ENCODE data around the gene USP47. TPM values are rescaled to one million over a fixed set of nuclear protein-coding genes. Genes with fewer than 3 reads are reported as not detected.
A peak's percentile ranks its signal among the peaks of the same experiment; 100 is the strongest.

Gene USP47
- total RNA-seq, 5 donors from 2014 or later (not counting 1 experiment from before 2014, with no cell fraction given): 49.3 to 77.6 (median 58.6) TPM

DNA sequence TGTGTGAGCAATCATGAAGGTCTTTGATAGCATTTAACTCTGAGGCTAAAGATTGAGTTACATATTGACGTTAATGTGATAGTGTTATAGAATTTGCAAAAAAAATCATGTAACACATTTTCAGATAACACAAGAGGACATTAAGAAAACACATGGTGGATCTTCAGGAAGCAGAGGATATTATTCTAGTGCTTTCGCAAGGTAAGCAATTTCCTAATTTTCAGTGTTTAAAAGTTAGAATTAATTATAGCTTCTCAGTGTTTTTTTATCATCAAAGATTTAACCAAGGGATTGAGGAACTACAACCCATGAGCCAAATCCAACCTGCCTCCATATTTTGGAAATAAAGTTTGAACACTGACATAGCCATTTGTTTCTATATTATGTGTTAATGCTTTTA lies 88.1 kb downstream of the USP47 start:
- Mint-ChIP-seq H3K4me1 (peaks cover 5 to 19% (median 12%) of the 10 kb centered on the region in 3 donors), H3K9me3 (no peaks in the 10 kb centered on the region), H3K27me3 (no peaks in the 10 kb centered on the region), H3K36me3 (peaks cover 54% of the 10 kb centered on the region), H3K27ac (no peak overlapping the region), H3K4me3 (no peak overlapping the region)
- no peaks in the 10 kb centered on the region for H3K27me3 ChIP-seq (replicated peaks in 1 of 2; ENCODE audit: control insufficient read depth in 2 of 2, extremely low read depth in 1 of 2, insufficient read depth in 2 of 2, low read length in 1 of 2)
- WGBS (ENCODE audit: insufficient coverage): no CpG with 5 or more reads among the region's 2 CpGs
- H3K36me3 ChIP-seq (ENCODE audit: control insufficient read depth in 2 of 2, extremely low read depth in 1 of 2, insufficient read depth in 1 of 2, low read length in 1 of 2): peaks cover 8 to 35% of the 10 kb centered on the region in 2 donors
- no peaks in the 10 kb centered on the region for H3K9me3 ChIP-seq
- H3K4me3 ChIP-seq (ENCODE audit: control insufficient read depth in 1 of 2, extremely low read depth in 1 of 2, low read length in 1 of 2): no peak overlapping the region
- no peak overlapping the region for H3K27ac ChIP-seq (ENCODE audit: low read length)
- ATAC-seq (replicated peaks in 1 of 4): no peak
- CTCF ChIA-PET: interaction anchor here in 1 of 2 donors (0.6 kb wide), 1 partner anchor 112 kb away, joined by 3 read pairs; no protein-coding TSS in a partner anchor
- no peak for DNase-seq
- POLR2A ChIA-PET: no interaction called here
- no peaks in the 10 kb centered on the region for H3K4me1 ChIP-seq (ENCODE audit: control insufficient read depth in 1 of 2, extremely low read depth in 1 of 2, insufficient read depth in 2 of 2, low read length in 2 of 2)

DNA sequence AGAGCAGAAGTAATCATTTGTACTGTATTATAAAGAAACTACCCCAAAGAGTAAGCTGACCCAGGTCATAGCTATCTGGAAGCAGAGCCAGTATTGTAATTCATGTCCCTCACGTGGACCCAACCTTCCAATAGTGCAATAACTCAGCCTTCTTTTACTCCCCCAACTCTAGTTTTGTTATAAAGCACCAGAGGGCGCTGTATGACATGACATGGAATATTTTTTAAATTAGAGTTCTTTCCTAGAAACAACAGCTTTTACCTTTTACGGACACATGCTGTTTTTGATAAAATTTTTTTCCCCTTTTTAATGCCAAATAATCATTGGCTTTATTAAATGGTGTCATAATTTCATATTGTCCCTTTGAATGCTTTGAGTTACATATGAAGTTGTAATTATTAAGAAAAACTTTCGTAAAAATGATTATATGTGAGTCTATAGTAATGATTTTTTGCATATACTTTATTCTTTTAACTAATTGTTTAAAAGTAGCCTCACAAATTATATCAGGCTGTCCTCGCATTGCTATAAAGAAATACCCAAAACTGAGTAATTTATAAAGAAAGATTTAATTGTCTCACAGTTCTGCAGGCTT lies 89.8 kb downstream of the USP47 start:
- WGBS (ENCODE audit: insufficient coverage): no CpG with 5 or more reads among the region's 5 CpGs
- Histone ChIP-seq H3K4me1 (ENCODE audit: control insufficient read depth in 1 of 2, extremely low read depth in 1 of 2, insufficient read depth in 2 of 2, low read length in 2 of 2) (no peaks in the 10 kb centered on the region), H3K9me3 (no peaks in the 10 kb centered on the region), H3K27me3 (replicated peaks in 1 of 2; ENCODE audit: control insufficient read depth in 2 of 2, extremely low read depth in 1 of 2, insufficient read depth in 2 of 2, low read length in 1 of 2) (no peaks in the 10 kb centered on the region), H3K36me3 (ENCODE audit: control insufficient read depth in 2 of 2, extremely low read depth in 1 of 2, insufficient read depth in 1 of 2, low read length in 1 of 2) (peaks cover 8 to 50% of the 10 kb centered on the region in 2 donors), H3K4me3 (ENCODE audit: control insufficient read depth in 1 of 2, extremely low read depth in 1 of 2, low read length in 1 of 2) (no peak overlapping the region), H3K27ac (ENCODE audit: low read length) (no peak overlapping the region)
- ChIA-PET CTCF (interaction anchor here (0.7 to 2.6 kb wide), 9 partner anchors 11 to 350 kb away, joined by 3 to 21 read pairs (median 4); no protein-coding TSS in a partner anchor), POLR2A (interaction anchor here in 1 of 2 donors (0.6 kb wide), 1 partner anchor 16 kb away, joined by 3 read pairs; no protein-coding TSS in a partner anchor)
- Mint-ChIP-seq H3K27ac (no peak overlapping the region), H3K4me1 (peaks cover 0 to 7% (median 2%) of the 10 kb centered on the region in 3 donors), H3K36me3 (peaks cover 48% of the 10 kb centered on the region), H3K9me3 (no peaks in the 10 kb centered on the region), H3K27me3 (no peaks in the 10 kb centered on the region), H3K4me3 (no peak overlapping the region)
- peak in 6 of 35 experiments; percentile 0 to 61 (median 2) for DNase-seq
- ATAC-seq (replicated peaks in 1 of 4): peak in 2 of 4 experiments; percentile 43 to 54

DNA sequence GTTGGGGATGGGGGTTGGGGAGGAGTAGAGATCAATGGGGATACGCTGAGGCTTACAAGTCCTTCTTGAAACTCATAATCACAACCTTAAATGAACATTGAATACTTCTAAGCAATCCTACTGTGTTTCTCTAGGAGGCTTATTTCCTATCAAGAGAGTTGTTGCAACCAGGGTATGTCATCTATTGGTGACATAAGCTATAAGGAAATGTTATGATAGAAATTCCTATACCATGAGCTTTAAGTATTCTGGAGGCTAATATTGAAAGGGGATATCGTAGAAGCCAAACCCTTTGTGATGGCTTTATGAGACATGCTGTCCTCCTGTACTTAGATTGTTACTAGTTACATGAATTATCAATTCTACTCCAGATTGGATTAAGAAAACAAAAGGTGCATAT lies 93.8 kb downstream of the USP47 start:
- H3K4me1 Mint-ChIP-seq: no peaks in the 10 kb centered on the region
- no peaks in the 10 kb centered on the region for H3K9me3 ChIP-seq
- peaks cover 4 to 69% of the 10 kb centered on the region in 2 donors for H3K36me3 ChIP-seq (ENCODE audit: control insufficient read depth in 2 of 2, extremely low read depth in 1 of 2, insufficient read depth in 1 of 2, low read length in 1 of 2)
- no peaks in the 10 kb centered on the region for H3K4me1 ChIP-seq (ENCODE audit: control insufficient read depth in 1 of 2, extremely low read depth in 1 of 2, insufficient read depth in 2 of 2, low read length in 2 of 2)
- no peaks in the 10 kb centered on the region for H3K27me3 Mint-ChIP-seq
- ATAC-seq (replicated peaks in 1 of 4): no peak
- ChIA-PET POLR2A (no interaction called here), CTCF (no interaction called here)
- H3K27me3 ChIP-seq (replicated peaks in 1 of 2; ENCODE audit: control insufficient read depth in 2 of 2, extremely low read depth in 1 of 2, insufficient read depth in 2 of 2, low read length in 1 of 2): no peaks in the 10 kb centered on the region
- H3K27ac ChIP-seq (ENCODE audit: low read length): no peak overlapping the region
- H3K36me3 Mint-ChIP-seq: peaks cover 60% of the 10 kb centered on the region
- H3K27ac Mint-ChIP-seq: no peak overlapping the region
- no peak for DNase-seq
- no CpG with 5 or more reads among the region's 2 CpGs for WGBS (ENCODE audit: insufficient coverage)
- H3K4me3 ChIP-seq (ENCODE audit: control insufficient read depth in 1 of 2, extremely low read depth in 1 of 2, low read length in 1 of 2): no peak overlapping the region
- H3K9me3 Mint-ChIP-seq: no peaks in the 10 kb centered on the region
- H3K4me3 Mint-ChIP-seq: no peak overlapping the region

DNA sequence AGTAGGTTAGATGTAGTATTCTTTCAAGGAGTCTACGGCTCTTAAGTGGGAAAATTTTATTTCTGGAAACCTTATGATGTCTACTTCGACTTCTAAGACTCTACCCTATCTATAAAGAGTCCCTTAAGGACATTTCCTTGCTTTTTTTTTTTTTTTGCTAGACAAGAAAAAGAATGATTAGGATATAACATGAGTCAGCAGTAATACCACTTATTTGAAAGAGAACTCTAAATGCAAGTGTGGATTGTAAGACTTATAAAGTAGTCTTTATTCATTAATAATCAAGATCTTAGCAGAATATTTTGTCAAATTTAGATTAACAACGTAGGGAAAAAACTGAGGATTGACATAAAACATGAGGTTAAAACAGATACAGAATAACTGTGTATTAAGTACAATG lies 95.7 kb downstream of the USP47 start:
- ATAC-seq (replicated peaks in 1 of 4) (no peak), DNase-seq (no peak)
- no peak overlapping the region for H3K27ac Mint-ChIP-seq
- no peaks in the 10 kb centered on the region for H3K9me3 ChIP-seq
- no peaks in the 10 kb centered on the region for H3K27me3 ChIP-seq (replicated peaks in 1 of 2; ENCODE audit: control insufficient read depth in 2 of 2, extremely low read depth in 1 of 2, insufficient read depth in 2 of 2, low read length in 1 of 2)
- no peaks in the 10 kb centered on the region for H3K9me3 Mint-ChIP-seq
- ChIA-PET POLR2A (no interaction called here), CTCF (no interaction called here)
- H3K27ac ChIP-seq (ENCODE audit: low read length): no peak overlapping the region
- H3K36me3 ChIP-seq (ENCODE audit: control insufficient read depth in 2 of 2, extremely low read depth in 1 of 2, insufficient read depth in 1 of 2, low read length in 1 of 2): peaks cover 0 to 75% of the 10 kb centered on the region in 2 donors
- H3K36me3 Mint-ChIP-seq: peaks cover 68% of the 10 kb centered on the region
- H3K4me1 ChIP-seq (ENCODE audit: control insufficient read depth in 1 of 2, extremely low read depth in 1 of 2, insufficient read depth in 2 of 2, low read length in 2 of 2): no peaks in the 10 kb centered on the region
- no peak overlapping the region for H3K4me3 Mint-ChIP-seq
- WGBS (ENCODE audit: insufficient coverage): no CpG with 5 or more reads among the region's 3 CpGs
- H3K4me3 ChIP-seq (ENCODE audit: control insufficient read depth in 1 of 2, extremely low read depth in 1 of 2, low read length in 1 of 2): no peak overlapping the region
- no peaks in the 10 kb centered on the region for H3K4me1 Mint-ChIP-seq
- no peaks in the 10 kb centered on the region for H3K27me3 Mint-ChIP-seq

DNA sequence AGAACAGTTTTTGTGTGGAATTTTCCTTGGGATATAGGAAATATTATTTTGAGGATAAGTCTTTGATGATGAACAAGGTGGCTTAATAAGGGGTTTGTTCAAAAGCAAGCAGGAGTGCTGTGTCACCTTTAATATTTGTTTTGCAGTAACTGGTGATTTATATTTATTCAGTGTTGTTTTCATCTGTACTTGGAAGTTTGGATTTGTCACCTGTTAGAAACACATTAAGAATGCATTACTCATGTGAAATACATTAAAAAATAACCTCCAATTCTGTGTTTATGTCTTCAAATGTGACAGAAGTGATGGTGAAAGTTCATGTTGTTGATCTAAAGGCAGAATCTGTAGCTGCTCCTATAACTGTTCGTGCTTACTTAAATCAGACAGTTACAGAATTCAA lies 96.2 kb downstream of the USP47 start:
- CTCF ChIA-PET: no interaction called here
- H3K27ac Mint-ChIP-seq: no peak overlapping the region

DNA sequence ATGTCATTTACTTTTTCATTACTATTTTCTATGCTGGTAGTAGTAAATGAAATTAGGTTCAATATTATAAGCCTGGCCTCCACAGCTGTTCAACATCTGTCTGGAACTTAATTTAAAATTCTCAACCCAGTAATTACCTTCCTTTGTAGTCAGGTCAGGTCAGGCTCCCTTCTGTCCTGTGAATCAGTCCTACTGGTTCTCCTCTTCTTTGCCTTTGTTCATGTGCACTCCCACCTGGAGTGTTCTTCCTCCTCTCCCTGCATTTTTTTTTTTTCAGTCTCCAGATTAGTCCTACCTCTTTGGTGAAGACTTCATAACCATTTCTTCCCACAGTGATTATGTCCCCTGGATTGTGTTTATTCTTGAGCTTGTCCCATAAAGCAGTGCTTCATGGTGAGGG lies 98.8 kb downstream of the USP47 start:
- no peaks in the 10 kb centered on the region for H3K4me1 ChIP-seq (ENCODE audit: control insufficient read depth in 1 of 2, extremely low read depth in 1 of 2, insufficient read depth in 2 of 2, low read length in 2 of 2)
- H3K27ac ChIP-seq (ENCODE audit: low read length): no peak overlapping the region
- Mint-ChIP-seq H3K27ac (peak overlapping the region in 1 of 2 donors; percentile 7), H3K9me3 (no peaks in the 10 kb centered on the region), H3K36me3 (peaks cover 57% of the 10 kb centered on the region), H3K4me1 (peaks cover 0 to 2% (median 0%) of the 10 kb centered on the region in 3 donors), H3K4me3 (no peak overlapping the region), H3K27me3 (no peaks in the 10 kb centered on the region)
- POLR2A ChIA-PET: no interaction called here
- no peaks in the 10 kb centered on the region for H3K27me3 ChIP-seq (replicated peaks in 1 of 2; ENCODE audit: control insufficient read depth in 2 of 2, extremely low read depth in 1 of 2, insufficient read depth in 2 of 2, low read length in 1 of 2)
- H3K36me3 ChIP-seq (ENCODE audit: control insufficient read depth in 2 of 2, extremely low read depth in 1 of 2, insufficient read depth in 1 of 2, low read length in 1 of 2): peaks cover 0 to 79% of the 10 kb centered on the region in 2 donors
- ATAC-seq (replicated peaks in 1 of 4) (no peak), DNase-seq (no peak)
- no peak overlapping the region for H3K4me3 ChIP-seq (ENCODE audit: control insufficient read depth in 1 of 2, extremely low read depth in 1 of 2, low read length in 1 of 2)
- CTCF ChIA-PET: interaction anchor here in 1 of 2 donors (0.7 kb wide), 2 partner anchors 16 to 147 kb away, joined by 3 to 4 read pairs; no protein-coding TSS in a partner anchor
- H3K9me3 ChIP-seq: no peaks in the 10 kb centered on the region

More for the DNA sequence above, 96.2 kb downstream of the USP47 start:
- Histone ChIP-seq H3K27ac (ENCODE audit: low read length) (no peak overlapping the region), H3K36me3 (ENCODE audit: control insufficient read depth in 2 of 2, extremely low read depth in 1 of 2, insufficient read depth in 1 of 2, low read length in 1 of 2) (peaks cover 0 to 75% of the 10 kb centered on the region in 2 donors), H3K4me3 (ENCODE audit: control insufficient read depth in 1 of 2, extremely low read depth in 1 of 2, low read length in 1 of 2) (no peak overlapping the region), H3K4me1 (ENCODE audit: control insufficient read depth in 1 of 2, extremely low read depth in 1 of 2, insufficient read depth in 2 of 2, low read length in 2 of 2) (no peaks in the 10 kb centered on the region), H3K9me3 (no peaks in the 10 kb centered on the region), H3K27me3 (replicated peaks in 1 of 2; ENCODE audit: control insufficient read depth in 2 of 2, extremely low read depth in 1 of 2, insufficient read depth in 2 of 2, low read length in 1 of 2) (no peaks in the 10 kb centered on the region)
- POLR2A ChIA-PET: no interaction called here
- Mint-ChIP-seq H3K4me1 (peaks cover 0 to 2% (median 0%) of the 10 kb centered on the region in 3 donors), H3K4me3 (no peak overlapping the region), H3K9me3 (no peaks in the 10 kb centered on the region), H3K36me3 (peaks cover 67% of the 10 kb centered on the region), H3K27me3 (no peaks in the 10 kb centered on the region)
- ATAC-seq (replicated peaks in 1 of 4) (no peak), DNase-seq (no peak)
- no CpG with 5 or more reads among the region's 1 CpG for WGBS (ENCODE audit: insufficient coverage)
